Tongue (tissue), 2 donors: ENCODE data around the gene SMIM33. TPM values are rescaled to one million over a fixed set of nuclear protein-coding genes. Genes with fewer than 3 reads are reported as not detected.
"Not testable (repeated sequence)": the region's sequence is repeated elsewhere in the genome, so short reads cannot be mapped to it uniquely, and the experiment has no call there.

Experiments used
- DNase-seq: peaks from one replicate; pipeline ENCODE4 v3.0.0-alpha.2; 2015
- total RNA-seq: library from RNA; depleted of rRNA; stranded (reverse); fragments of >200 nt; gene quantifications from one replicate; pipeline ENCODE4 v1.2.3, GENCODE V29; 2014

SMIM33 gene
- total RNA-seq, 1 donor from 2014 or later: not detected

GRCh38 chr5:139457241-139457640 is 13.6 kb upstream of the SMIM33 start:
- DNase-seq: no peak

DNA sequence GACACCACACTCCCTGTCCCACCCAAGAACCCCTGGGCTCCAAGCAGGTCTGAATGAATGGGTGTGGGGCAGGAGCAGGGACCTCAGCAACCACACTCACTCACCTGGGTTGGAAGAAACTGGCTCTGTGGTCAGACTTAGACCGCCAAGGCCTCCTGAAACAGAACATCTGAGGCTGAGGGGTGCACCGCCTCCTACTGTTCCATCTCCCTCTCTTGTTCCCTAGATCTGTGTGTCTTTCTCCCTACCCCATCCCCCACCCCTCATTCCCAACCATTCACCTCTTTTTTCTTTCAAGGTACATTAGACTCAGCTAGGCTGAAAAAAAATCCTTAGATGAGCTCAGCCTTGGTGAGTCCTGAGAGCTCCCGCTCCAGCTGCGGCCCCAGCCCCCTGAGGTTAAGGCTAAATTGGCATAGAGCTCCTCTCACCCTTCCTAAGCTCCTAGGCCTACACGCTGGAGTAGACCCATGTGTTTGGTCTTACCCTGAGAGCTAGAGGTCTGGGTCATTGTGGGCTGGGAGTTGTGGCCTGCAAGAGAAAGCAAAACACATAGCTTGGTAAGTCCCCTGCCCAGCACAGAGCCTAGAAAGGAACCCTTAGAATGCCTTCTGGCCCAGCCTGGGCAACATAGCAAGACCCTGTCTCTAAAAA is 13.0 kb upstream of the SMIM33 start:
- DNase-seq: no peak

- DNase-seq: no peak
Measured at GRCh38 chr5:139458580-139459407, 12.0 kb upstream of the SMIM33 start.

DNA sequence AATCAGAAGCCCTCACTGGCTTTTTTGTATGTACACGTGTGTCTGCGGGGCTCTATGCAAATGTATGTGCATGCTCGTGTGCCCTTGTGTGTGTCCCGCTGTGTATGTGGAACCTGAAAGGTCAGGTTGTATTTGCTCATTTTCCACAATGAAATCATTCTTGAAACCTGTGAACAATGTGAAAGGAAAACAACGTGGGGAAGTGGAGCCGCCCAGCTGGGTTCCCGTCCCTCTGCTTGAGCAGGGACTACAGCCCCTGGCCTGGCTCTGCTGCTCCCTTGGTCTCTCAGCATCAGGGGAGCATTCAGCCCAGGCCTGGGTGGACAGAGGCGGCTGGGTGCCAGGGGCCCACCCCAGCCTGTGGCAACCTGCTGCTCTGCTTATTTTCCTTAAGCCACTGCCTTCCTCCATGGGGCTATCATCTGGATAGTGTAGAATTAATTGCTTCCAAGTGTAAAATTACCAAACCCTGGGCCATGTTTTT is 11.3 kb upstream of the SMIM33 start:
- no peak for DNase-seq

DNA sequence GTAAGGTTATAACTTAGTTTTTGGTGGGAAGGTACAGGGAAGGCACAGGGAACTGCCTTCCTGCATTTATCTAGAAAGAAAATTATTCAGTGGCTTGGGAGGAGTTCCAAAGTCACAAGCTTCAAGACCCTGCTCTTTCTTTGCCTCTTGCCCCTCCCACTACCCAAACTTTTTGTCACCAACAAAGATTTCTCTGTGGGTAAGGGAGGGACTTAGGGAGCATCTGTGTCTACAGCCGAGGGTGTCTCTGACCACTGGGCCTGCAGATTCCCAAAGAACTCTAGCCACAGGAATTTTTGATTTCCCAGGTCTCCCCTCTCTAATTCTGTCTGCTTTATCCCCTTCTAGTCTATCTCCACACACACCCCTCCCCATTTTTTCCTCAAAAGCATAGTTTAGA is 10.3 kb upstream of the SMIM33 start:
- DNase-seq: no peak

- DNase-seq: no peak
Measured at GRCh38 chr5:139461176-139461575, 9.6 kb upstream of the SMIM33 start.

DNA sequence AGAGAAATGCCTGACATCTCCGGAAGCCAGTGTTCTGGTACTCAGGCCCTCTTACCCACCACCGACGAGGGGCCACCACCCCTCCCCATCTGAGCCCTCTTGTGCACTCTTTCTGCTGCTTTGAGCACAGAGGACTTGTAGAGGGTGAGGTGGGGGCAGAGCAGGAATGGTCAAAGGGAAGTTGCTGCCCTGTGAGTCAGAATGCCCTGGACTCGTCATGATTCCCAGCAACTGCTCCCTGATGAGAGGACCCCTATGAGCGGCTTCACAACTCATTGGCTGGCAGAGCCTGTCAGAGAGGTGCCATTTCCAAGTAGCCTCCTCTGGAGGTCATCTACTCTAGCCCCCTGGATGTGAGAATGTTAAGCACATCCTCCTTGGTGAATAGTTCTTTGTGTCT is 9.1 kb upstream of the SMIM33 start:
- no peak for DNase-seq

GRCh38 chr5:139462586-139463276 is 8.1 kb upstream of the SMIM33 start, which contains the start of gene ECSCR:
Gene ECSCR (minus strand): TSS chr5:139462743. CDS start chr5:139462670, 73 bp downstream.
- DNase-seq: no peak

DNA sequence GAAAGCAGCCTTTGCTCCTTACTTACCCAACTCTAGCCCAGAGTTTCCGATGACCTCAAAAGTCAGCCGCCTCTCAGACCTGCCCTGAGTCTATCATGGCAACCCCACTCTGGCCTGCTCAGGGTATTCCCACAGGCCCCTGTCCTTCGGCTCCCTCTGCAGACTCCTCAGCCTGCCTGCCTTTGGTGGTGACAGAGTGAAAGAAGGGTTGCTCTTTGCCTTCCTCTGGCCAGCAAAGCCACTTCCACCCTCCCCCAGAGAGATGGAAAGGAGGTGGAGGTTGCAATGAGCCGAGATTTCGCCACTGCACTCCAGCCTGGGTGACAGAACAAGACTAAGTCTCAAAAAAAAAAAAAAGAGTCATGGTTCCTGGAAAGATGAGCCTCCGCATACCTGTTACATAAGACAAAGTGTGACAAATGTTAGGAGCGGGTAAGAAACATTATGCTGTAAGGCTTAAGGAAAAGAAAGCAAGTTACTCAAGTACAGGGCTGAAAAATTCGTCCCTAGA is 2.3 kb upstream of the SMIM33 start:
- no peak for DNase-seq

DNA sequence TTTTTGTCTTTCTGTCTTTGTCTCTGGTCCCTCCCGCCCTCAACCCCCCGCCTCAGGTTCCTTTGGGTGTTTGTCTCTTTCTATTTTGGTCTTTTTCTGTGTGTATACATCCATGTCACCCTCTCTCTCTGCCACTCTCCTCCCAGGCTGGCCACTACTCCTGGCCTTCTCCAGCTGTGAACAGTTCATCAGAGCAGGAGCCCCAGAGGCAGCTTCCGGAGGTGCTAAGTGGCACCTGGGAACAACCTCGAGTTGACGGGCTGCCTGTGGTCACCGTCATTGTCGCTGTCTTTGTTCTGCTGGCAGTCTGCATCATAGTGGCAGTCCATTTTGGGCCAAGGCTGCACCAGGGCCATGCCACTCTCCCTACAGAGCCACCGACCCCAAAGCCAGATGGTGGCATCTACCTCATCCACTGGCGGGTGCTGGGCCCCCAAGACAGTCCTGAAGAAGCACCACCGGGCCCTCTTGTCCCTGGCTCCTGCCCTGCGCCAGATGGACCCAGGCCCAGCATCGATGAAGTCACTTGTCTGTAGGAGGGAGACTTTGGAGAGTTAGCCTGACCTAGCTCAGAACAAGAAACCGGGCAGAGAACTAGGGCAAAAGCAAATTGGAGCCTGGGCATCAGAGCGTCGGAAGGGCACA is 1.7 kb downstream of the SMIM33 start:
- no peak for DNase-seq

GRCh38 chr5:139473105-139473504 is 2.3 kb downstream of the SMIM33 start:
- DNase-seq: peak; percentile 62

GRCh38 chr5:139473565-139473964 is 2.8 kb downstream of the SMIM33 start:
- no peak for DNase-seq

DNA sequence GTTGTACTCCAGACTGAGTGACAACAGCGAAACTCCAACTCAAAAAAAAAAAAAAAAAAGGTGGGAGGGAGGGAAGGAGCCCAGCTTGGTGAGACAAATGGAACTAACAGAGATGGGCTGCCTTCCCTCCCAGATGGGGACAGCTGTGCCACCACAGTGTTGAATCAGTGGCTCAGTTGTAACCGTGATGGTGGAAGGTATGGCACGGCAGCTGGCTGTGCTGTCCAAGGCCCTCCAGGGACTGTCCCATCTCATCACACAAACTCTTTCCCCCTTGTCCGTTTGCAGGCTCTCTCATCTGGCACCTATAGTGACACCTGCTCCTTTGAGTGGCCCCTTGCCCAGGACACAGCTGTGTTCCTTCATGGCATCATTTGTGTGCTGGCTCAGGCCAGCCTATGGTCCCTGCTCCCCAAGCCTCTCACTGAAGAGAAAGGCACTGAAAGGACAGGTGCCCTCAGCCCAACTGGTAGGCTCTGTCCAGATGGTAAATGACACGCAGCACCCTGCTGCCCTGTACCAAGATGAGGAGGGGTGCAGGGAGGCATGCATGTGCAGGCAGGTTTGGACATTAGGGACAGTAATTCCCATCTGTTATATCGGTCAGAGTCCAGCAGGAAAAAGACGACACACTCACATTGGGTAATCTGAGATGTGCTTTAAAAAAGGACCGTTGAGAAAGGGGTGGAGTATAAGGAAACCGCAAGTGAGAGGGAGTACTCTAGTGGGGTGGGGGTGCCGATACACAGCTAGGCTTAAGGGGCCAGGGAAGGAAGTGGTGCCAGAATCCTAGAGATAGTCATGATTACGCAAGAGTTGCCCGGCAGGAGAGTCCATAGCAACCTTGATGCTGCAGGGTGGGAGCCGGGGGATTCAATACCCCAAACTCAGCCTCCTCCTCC is 4.3 kb downstream of the SMIM33 start:
- DNase-seq: peak; percentile 76

GRCh38 chr5:139475865-139476617 is 5.2 kb downstream of the SMIM33 start:
- no peak for DNase-seq

- not testable (repeated sequence) for DNase-seq
Measured at GRCh38 chr5:139478657-139479423, 8.0 kb downstream of the SMIM33 start.

DNA sequence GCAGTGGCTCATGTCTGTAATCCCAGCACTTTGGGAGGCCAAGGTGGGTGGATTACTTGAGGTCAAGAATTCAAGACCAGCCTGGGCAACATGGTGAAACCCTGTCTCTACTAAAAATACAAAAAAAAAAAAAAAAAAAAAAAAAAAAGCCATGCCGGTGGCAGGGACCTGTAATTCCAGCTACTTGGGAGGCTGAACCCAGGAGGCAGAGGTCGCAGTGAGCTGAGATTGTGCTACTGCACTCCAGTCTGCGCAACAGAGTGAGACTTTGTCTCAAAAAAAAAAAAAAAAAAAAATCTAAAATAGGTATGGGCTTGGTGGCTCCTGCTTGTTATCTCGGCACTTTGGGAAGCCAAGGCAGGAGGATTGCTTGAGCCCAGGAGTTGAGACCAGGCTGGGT is 8.9 kb downstream of the SMIM33 start:
- DNase-seq: not testable (repeated sequence)

- DNase-seq: peak; percentile 90
Measured at GRCh38 chr5:139481122-139481533, 10.3 kb downstream of the SMIM33 start.

DNA sequence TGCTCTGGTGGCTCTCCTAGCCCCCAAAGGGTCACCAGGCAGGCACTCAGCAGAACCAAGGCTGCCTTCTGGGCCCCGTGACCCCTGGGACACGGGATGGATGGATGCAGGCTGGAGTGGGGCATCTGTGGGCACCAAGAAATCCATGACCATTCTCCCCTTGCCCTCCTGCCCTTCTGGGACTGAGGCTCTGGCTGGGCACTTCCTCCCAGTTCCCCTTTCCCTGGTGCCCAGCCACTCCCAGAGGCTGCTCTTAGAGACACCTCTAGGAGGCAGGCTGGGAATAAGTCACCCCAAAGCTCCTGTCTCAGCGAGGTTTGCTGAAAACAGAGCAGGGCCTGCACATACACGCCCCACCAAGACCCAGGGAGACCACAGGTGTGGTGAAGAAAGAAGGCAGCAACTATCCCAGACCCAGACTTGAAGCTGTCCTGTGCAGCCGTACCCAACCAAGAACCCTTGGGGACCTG is 10.8 kb downstream of the SMIM33 start:
- peak; percentile 37 for DNase-seq
